Endothelial cell (in vitro differentiated cells): ENCODE results near the gene TBC1D4. TPM values are rescaled to one million over a fixed set of nuclear protein-coding genes. Genes with fewer than 3 reads are reported as not detected.

Experiments used
- DNase-seq: peaks from one replicate; pipeline ENCODE4 v3.0.0; 2021; ENCODE audit warnings: low spot score
- H3K27ac Mint-ChIP-seq: one replicate; pipeline ENCODE4 v1.8.0; 2021; ENCODE audit warnings: mixed read lengths, inconsistent platforms; ENCODE audit not compliant: unreplicated experiment
- H3K27me3 Mint-ChIP-seq: one replicate; pipeline ENCODE4 v1.8.0; 2021; ENCODE audit warnings: mild to moderate bottlenecking, moderate library complexity, mixed read lengths, inconsistent platforms; ENCODE audit not compliant: unreplicated experiment
- H3K36me3 Mint-ChIP-seq: one replicate; pipeline ENCODE4 v1.8.0; 2021; ENCODE audit warnings: mild to moderate bottlenecking, low read depth, mixed read lengths, inconsistent platforms; ENCODE audit not compliant: unreplicated experiment
- H3K4me1 Mint-ChIP-seq: one replicate; pipeline ENCODE4 v1.8.0; 2021; ENCODE audit warnings: mild to moderate bottlenecking, mixed read lengths, inconsistent platforms; ENCODE audit not compliant: unreplicated experiment
- H3K4me3 Mint-ChIP-seq: one replicate; pipeline ENCODE4 v1.8.0; 2021; ENCODE audit warnings: mild to moderate bottlenecking, mixed read lengths, inconsistent platforms; ENCODE audit not compliant: unreplicated experiment
- H3K9me3 Mint-ChIP-seq: one replicate; pipeline ENCODE4 v1.8.0; 2021; ENCODE audit warnings: mixed read lengths, inconsistent platforms; ENCODE audit not compliant: unreplicated experiment
- total RNA-seq: library from RNA; stranded (reverse); fragmentation: NEBNext Ultra II Directional; extraction: Animal tissue kit (Norgen Biotek cat#: 25700); gene quantifications from one replicate; pipeline ENCODE4 v1.2.1, GENCODE V29; 2021; ENCODE audit not compliant: unreplicated experiment
- TF ChIP-seq, protein P1 (sequence below): fragments of 200-600 bp; sonication (generic); IDR thresholded peaks from one replicate; pipeline ENCODE4 v1.5.0; 2021; ENCODE audit warnings: antibody characterized with exemption; ENCODE audit not compliant: unreplicated experiment

TBC1D4 gene
- total RNA-seq, 1 donor from 2014 or later = 47.2 TPM

GRCh38 chr13:75303263-75303662 lies 178.7 kb downstream of the TBC1D4 start:
- TF ChIP-seq, protein P1, sequence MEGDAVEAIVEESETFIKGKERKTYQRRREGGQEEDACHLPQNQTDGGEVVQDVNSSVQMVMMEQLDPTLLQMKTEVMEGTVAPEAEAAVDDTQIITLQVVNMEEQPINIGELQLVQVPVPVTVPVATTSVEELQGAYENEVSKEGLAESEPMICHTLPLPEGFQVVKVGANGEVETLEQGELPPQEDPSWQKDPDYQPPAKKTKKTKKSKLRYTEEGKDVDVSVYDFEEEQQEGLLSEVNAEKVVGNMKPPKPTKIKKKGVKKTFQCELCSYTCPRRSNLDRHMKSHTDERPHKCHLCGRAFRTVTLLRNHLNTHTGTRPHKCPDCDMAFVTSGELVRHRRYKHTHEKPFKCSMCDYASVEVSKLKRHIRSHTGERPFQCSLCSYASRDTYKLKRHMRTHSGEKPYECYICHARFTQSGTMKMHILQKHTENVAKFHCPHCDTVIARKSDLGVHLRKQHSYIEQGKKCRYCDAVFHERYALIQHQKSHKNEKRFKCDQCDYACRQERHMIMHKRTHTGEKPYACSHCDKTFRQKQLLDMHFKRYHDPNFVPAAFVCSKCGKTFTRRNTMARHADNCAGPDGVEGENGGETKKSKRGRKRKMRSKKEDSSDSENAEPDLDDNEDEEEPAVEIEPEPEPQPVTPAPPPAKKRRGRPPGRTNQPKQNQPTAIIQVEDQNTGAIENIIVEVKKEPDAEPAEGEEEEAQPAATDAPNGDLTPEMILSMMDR = no peak

GRCh38 chr13:75302071-75302698 lies 179.8 kb downstream of the TBC1D4 start:
- Mint-ChIP-seq H3K27ac (no peak overlapping the region), H3K4me1 (peaks cover 3% of the 10 kb centered on the region), H3K9me3 (no peaks in the 10 kb centered on the region), H3K27me3 (no peaks in the 10 kb centered on the region), H3K36me3 (peaks cover 15% of the 10 kb centered on the region), H3K4me3 (no peak overlapping the region)
- TF ChIP-seq, protein P1 = no peak
- no peak for DNase-seq

More at GRCh38 chr13:75303263-75303662, 178.7 kb downstream of the TBC1D4 start:
- no peaks in the 10 kb centered on the region for H3K27me3 Mint-ChIP-seq
- no peak overlapping the region for H3K4me3 Mint-ChIP-seq
- no peak for DNase-seq
- peaks cover 17% of the 10 kb centered on the region for H3K36me3 Mint-ChIP-seq
- no peaks in the 10 kb centered on the region for H3K9me3 Mint-ChIP-seq
- peaks cover 3% of the 10 kb centered on the region for H3K4me1 Mint-ChIP-seq
- H3K27ac Mint-ChIP-seq = no peak overlapping the region

DNA sequence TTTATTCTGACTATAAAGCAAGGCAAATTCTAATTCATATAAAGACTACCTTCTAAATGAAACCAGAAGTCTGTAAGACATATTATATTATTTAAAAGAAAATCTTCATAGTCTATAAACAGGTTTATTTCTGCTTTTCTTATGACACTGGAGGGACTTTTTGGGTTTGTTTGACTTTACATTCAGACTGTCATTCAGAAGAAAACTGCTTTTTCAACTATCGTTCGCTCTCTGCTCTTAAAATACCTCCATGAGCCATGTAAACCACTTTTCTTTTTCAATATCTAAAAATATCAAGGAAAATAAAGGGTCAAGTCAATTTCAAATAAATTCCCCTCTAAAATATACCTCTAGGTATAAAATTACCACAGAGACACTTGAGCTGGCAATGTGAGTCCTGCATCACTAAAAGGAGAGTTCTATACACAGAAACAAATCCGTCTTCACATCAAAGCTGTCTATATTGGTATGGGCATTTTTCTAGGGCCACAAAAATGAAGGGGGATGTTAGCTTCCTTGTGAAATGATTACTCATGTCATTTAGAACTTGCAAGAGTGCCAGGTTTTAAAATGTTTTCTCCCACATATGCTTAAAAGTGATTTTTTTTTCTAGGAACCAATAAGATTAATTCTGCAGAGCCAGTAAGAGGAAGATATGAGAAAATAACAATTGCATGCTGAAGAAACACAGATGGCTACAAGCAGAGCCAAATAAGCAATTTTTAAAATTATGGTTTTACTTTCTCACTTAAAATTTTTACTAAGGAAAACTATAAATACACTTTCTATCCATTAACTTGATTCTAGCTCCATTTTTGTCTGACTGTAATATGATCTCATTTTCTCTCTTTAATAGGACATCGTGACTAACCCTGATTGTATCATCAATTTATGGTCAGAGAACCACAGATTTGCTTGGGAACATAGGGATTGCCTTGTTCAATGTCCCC lies 181.8 kb downstream of the TBC1D4 start:
- no peak for DNase-seq
- Mint-ChIP-seq H3K4me1 (peaks cover 3% of the 10 kb centered on the region), H3K9me3 (no peaks in the 10 kb centered on the region), H3K4me3 (no peak overlapping the region), H3K27ac (no peak overlapping the region), H3K27me3 (no peaks in the 10 kb centered on the region), H3K36me3 (peaks cover 13% of the 10 kb centered on the region)
- TF ChIP-seq, protein P1 = no peak

DNA sequence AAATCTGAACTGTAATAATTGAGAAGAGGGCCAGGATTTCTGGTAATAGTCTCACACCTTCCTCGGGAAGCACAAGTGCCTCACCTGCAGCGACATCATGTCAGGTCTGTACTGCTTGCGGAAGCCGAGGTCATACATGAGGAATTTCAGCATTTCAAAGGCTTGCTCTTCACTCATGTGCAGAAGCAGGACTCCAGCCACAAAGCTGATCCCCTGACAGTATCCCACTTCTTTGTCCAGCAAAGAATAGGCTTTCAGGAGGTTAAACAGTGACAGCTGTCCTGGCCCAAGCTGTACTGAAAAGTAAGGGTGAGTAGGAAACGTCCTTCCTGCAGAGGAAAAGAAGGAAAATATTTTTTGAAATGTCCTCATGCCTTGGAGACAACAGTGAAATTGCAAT lies 182.7 kb downstream of the TBC1D4 start:
- Mint-ChIP-seq H3K4me3 (no peak overlapping the region), H3K36me3 (peaks cover 4% of the 10 kb centered on the region), H3K9me3 (no peaks in the 10 kb centered on the region)

More for the DNA sequence above, 182.7 kb downstream of the TBC1D4 start:
- DNase-seq = no peak
- H3K27me3 Mint-ChIP-seq = no peaks in the 10 kb centered on the region
- H3K4me1 Mint-ChIP-seq = peaks cover 5% of the 10 kb centered on the region
- H3K27ac Mint-ChIP-seq = no peak overlapping the region
- TF ChIP-seq, protein P1 = no peak
